Measurements from ENCODE around the gene RERG. TPM values are rescaled to one million over a fixed set of nuclear protein-coding genes. Genes with fewer than 3 reads are reported as not detected.

Gene RERG
- polyA plus RNA-seq, 6 donors from 2014 or later = not detected

Other genes with a start within 250 kb of the RERG start
- not detected for gene PDE6H, start 248.4 kb downstream of the RERG start, polyA plus RNA-seq (ENCODE audit: low read depth in 6 of 6)
- gene PTPRO, start 101.1 kb upstream of the RERG start, polyA plus RNA-seq (ENCODE audit: low read depth in 6 of 6) = 10 to 100 TPM in 5 of 6 donors, 1 to 10 TPM in 1; 9.6 to 21.8 (median 13.8) TPM